Endothelial cell of umbilical vein (primary cell): ENCODE measurements around the gene STMN3.

Experiments
- CTCF ChIP-seq, 2 donors: IDR thresholded peaks; 1 replicate in 1 of 2; 2 replicates in 1 of 2; pipeline ENCODE4 v1.5.1; 2011; ENCODE audit warnings: low read length in 2 of 2, mild to moderate bottlenecking in 2 of 2, moderate library complexity in 2 of 2, control low read depth in 1 of 2, inconsistent platforms in 1 of 2, low read depth in 1 of 2; ENCODE audit not compliant: insufficient read depth in 1 of 2; ENCODE audit errors: extremely low read depth in 1 of 2
- EZH2 ChIP-seq: IDR thresholded peaks from 2 replicates; pipeline ENCODE4 v1.6.1; 2012; ENCODE audit warnings: borderline replicate concordance, low read depth, mild to moderate bottlenecking, moderate library complexity, low read length, inconsistent platforms; ENCODE audit not compliant: severe bottlenecking
- FOS ChIP-seq: IDR thresholded peaks from 2 replicates; pipeline ENCODE4 v1.6.1; 2011; ENCODE audit warnings: mild to moderate bottlenecking, low read length, moderate library complexity, borderline replicate concordance; ENCODE audit not compliant: insufficient read depth
- JUN ChIP-seq: IDR thresholded peaks from 2 replicates; pipeline ENCODE4 v1.6.1; 2011; ENCODE audit warnings: borderline replicate concordance, low read depth; ENCODE audit not compliant: insufficient read length, insufficient read depth
- MAX ChIP-seq: IDR thresholded peaks from 2 replicates; pipeline ENCODE4 v1.6.1; 2011; ENCODE audit not compliant: insufficient read depth, insufficient read length
- MYC ChIP-seq: IDR thresholded peaks from one replicate; pipeline ENCODE4 v1.6.1; 2011; ENCODE audit warnings: mild to moderate bottlenecking, low read depth, low read length
- POLR2A ChIP-seq: IDR thresholded peaks from 2 replicates; pipeline ENCODE4 v1.6.1; 2012; ENCODE audit warnings: low read depth, mild to moderate bottlenecking, control low read depth, low read length
- POLR2AphosphoS5 ChIP-seq: IDR thresholded peaks from 2 replicates; pipeline ENCODE4 v1.6.1; 2012; ENCODE audit warnings: low read depth, mild to moderate bottlenecking, control low read depth, low read length, moderate library complexity; ENCODE audit not compliant: insufficient read depth

GRCh38 chr20:63661108-63661507 is 7.9 kb upstream of the STMN3 start:
- TF ChIP-seq POLR2A = no peak
- TF ChIP-seq EZH2 = no peak
- TF ChIP-seq CTCF (IDR thresholded peaks at IDR 0.05; ENCODE audit: extremely low read depth in 1 of 2, insufficient read depth in 1 of 2, low read depth in 1 of 2, low read length in 2 of 2) = no peak
- no peak for TF ChIP-seq FOS
- no peak for TF ChIP-seq POLR2AphosphoS5
- TF ChIP-seq MYC = no peak
- no peak for TF ChIP-seq MAX
- TF ChIP-seq JUN = no peak
